Measurements from ENCODE around the gene TMEM269. TPM values are rescaled to one million over a fixed set of nuclear protein-coding genes. Genes with fewer than 3 reads are reported as not detected.

TMEM269 gene
- total and polyA plus RNA-seq, 2 donors (not counting 1 experiment from before 2014, with no cell fraction given): 0.21 to 0.47 TPM

DNA sequence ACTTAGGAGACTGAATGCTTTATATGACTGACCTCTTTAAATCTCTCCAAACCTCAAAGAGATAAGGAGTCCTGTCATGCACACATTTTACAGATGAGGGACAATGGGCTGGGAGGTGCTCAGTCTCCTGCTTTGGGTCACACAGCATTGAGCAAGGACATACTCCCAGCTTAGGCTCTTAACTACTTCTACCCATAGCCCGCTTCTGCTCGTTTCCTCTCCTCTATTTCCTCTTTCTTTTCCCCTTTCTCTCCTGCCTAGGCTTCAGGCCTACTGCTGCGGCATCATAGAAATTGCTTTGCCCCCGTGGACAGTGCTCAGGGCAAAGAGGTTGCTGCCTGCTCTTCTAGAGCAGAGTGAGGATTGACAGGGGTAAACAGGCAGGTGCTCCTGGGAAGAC, 49.2 kb downstream of the TMEM269 start:
- intact Hi-C loops (cut with micrococcal nuclease): no loop called here
- peaks cover 6 to 23% of the 10 kb centered on the region in 2 donors for H3K4me1 ChIP-seq (ENCODE audit: control insufficient read depth in 2 of 2, insufficient read depth in 2 of 2, low read length in 2 of 2)
- H3K9me3 ChIP-seq (ENCODE audit: control extremely low read depth in 1 of 3, control insufficient read depth in 2 of 3, insufficient read depth in 1 of 3, low read length in 2 of 3): no peaks in the 10 kb centered on the region
- DNase-seq (no peak), ATAC-seq (ENCODE audit: low read depth) (no peak)
- no peaks in the 10 kb centered on the region for H4K20me1 ChIP-seq (ENCODE audit: control insufficient read depth, insufficient read depth, low read length, poor library complexity, severe bottlenecking)
- H3K79me2 ChIP-seq (ENCODE audit: control insufficient read depth, insufficient read depth, low read length): no peaks in the 10 kb centered on the region
- no peaks in the 10 kb centered on the region for H3K36me3 ChIP-seq (replicated peaks in 1 of 2; ENCODE audit: control extremely low read depth in 1 of 2, control insufficient read depth in 1 of 2, extremely low read depth in 1 of 2, insufficient read depth in 2 of 2, low read length in 1 of 2)
- Mint-ChIP-seq H3K4me3 (no peak overlapping the region), H3K9me3 (ENCODE audit: insufficient read depth) (no peaks in the 10 kb centered on the region), H3K27me3 (no peaks in the 10 kb centered on the region), H3K4me1 (peaks cover 22% of the 10 kb centered on the region), H3K27ac (no peak overlapping the region)
- H3K4me2 ChIP-seq (replicated peaks; ENCODE audit: low read depth, low read length, poor library complexity, severe bottlenecking): no peak overlapping the region
- H2AFZ ChIP-seq (ENCODE audit: insufficient read depth, low read depth, low read length, poor library complexity, severe bottlenecking): no peak overlapping the region
- H3K27me3 ChIP-seq (replicated peaks in 1 of 4; ENCODE audit: control extremely low read depth in 1 of 4, control insufficient read depth in 3 of 4, insufficient read depth in 4 of 4, low read length in 3 of 4): no peaks in the 10 kb centered on the region
- WGBS (ENCODE audit: insufficient coverage): 54% methylated on average over 4 of the region's 4 CpGs
- no peak for TF ChIP-seq EZH2 (IDR thresholded peaks at IDR 0.05; ENCODE audit: borderline replicate concordance, insufficient read depth, low read depth, low read length, poor library complexity, severe bottlenecking)
- TF ChIP-seq, protein P1, sequence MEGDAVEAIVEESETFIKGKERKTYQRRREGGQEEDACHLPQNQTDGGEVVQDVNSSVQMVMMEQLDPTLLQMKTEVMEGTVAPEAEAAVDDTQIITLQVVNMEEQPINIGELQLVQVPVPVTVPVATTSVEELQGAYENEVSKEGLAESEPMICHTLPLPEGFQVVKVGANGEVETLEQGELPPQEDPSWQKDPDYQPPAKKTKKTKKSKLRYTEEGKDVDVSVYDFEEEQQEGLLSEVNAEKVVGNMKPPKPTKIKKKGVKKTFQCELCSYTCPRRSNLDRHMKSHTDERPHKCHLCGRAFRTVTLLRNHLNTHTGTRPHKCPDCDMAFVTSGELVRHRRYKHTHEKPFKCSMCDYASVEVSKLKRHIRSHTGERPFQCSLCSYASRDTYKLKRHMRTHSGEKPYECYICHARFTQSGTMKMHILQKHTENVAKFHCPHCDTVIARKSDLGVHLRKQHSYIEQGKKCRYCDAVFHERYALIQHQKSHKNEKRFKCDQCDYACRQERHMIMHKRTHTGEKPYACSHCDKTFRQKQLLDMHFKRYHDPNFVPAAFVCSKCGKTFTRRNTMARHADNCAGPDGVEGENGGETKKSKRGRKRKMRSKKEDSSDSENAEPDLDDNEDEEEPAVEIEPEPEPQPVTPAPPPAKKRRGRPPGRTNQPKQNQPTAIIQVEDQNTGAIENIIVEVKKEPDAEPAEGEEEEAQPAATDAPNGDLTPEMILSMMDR (IDR thresholded peaks at IDR 0.05): no peak
- no peak overlapping the region for H3K4me3 ChIP-seq (ENCODE audit: control extremely low read depth in 1 of 5, extremely low read depth in 1 of 5, insufficient read depth in 1 of 5, low read depth in 2 of 5, low read length in 4 of 5)
- no peak overlapping the region for H3K9ac ChIP-seq (ENCODE audit: low read length)
- CTCF ChIA-PET: no interaction called here
- H3K27ac ChIP-seq (ENCODE audit: low read length in 2 of 2): no peak overlapping the region
- POLR2A ChIA-PET: no interaction called here

DNA sequence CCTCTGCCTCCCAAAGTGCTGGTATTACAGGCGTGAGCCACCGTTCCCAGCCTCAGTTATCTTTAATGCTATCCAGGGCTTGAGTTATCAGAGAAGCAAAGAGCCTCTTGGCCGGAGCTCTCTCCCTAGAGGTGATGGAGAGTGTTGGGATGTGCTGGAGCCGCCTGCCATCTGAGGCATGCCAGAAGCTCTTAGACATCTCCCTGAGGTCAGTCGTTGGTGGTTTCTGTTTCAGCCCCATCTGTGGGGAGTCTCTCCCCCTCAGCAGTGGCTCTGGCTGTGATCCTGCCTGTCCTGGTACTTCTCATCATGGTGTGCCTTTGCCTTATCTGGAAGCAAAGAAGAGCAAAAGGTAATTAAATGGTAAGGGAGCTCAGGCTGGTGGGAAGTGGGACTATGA, 50.0 kb downstream of the TMEM269 start:
- no peaks in the 10 kb centered on the region for H3K36me3 ChIP-seq (replicated peaks in 1 of 2; ENCODE audit: control extremely low read depth in 1 of 2, control insufficient read depth in 1 of 2, extremely low read depth in 1 of 2, insufficient read depth in 2 of 2, low read length in 1 of 2)
- no peaks in the 10 kb centered on the region for H3K9me3 ChIP-seq (ENCODE audit: control extremely low read depth in 1 of 3, control insufficient read depth in 2 of 3, insufficient read depth in 1 of 3, low read length in 2 of 3)
- H3K4me3 Mint-ChIP-seq: no peak overlapping the region
- peaks cover 22% of the 10 kb centered on the region for H3K4me1 Mint-ChIP-seq
- ATAC-seq (ENCODE audit: low read depth) (no peak), DNase-seq (no peak)
- intact Hi-C loops (cut with micrococcal nuclease): no loop called here
- no peak overlapping the region for H2AFZ ChIP-seq (ENCODE audit: insufficient read depth, low read depth, low read length, poor library complexity, severe bottlenecking)
- H4K20me1 ChIP-seq (ENCODE audit: control insufficient read depth, insufficient read depth, low read length, poor library complexity, severe bottlenecking): no peaks in the 10 kb centered on the region
- no peak overlapping the region for H3K4me2 ChIP-seq (replicated peaks; ENCODE audit: low read depth, low read length, poor library complexity, severe bottlenecking)
- no peaks in the 10 kb centered on the region for H3K27me3 Mint-ChIP-seq
- ChIA-PET POLR2A (no interaction called here), CTCF (no interaction called here)
- no peak overlapping the region for H3K4me3 ChIP-seq (ENCODE audit: control extremely low read depth in 1 of 5, extremely low read depth in 1 of 5, insufficient read depth in 1 of 5, low read depth in 2 of 5, low read length in 4 of 5)
- H3K4me1 ChIP-seq (ENCODE audit: control insufficient read depth in 2 of 2, insufficient read depth in 2 of 2, low read length in 2 of 2): peaks cover 6 to 24% of the 10 kb centered on the region in 2 donors
- no peaks in the 10 kb centered on the region for H3K27me3 ChIP-seq (replicated peaks in 1 of 4; ENCODE audit: control extremely low read depth in 1 of 4, control insufficient read depth in 3 of 4, insufficient read depth in 4 of 4, low read length in 3 of 4)
- TF ChIP-seq, protein P1 (IDR thresholded peaks at IDR 0.05): no peak
- no peak for TF ChIP-seq EZH2 (IDR thresholded peaks at IDR 0.05; ENCODE audit: borderline replicate concordance, insufficient read depth, low read depth, low read length, poor library complexity, severe bottlenecking)
- no peak overlapping the region for H3K27ac ChIP-seq (ENCODE audit: low read length in 2 of 2)
- H3K9me3 Mint-ChIP-seq (ENCODE audit: insufficient read depth): no peaks in the 10 kb centered on the region
- 96% methylated on average over 4 of the region's 5 CpGs for WGBS (ENCODE audit: insufficient coverage)
- no peak overlapping the region for H3K27ac Mint-ChIP-seq
- H3K79me2 ChIP-seq (ENCODE audit: control insufficient read depth, insufficient read depth, low read length): no peaks in the 10 kb centered on the region
- H3K9ac ChIP-seq (ENCODE audit: low read length): no peak overlapping the region

All from B cell (primary cell).